H1 (cell line): ENCODE data around the gene GCGR. TPM values are rescaled to one million over a fixed set of nuclear protein-coding genes. Genes with fewer than 3 reads are reported as not detected.

Experiments used
- CTCF ChIA-PET: fragments of 300-600 bp; sonication (Branson Sonifier 250); formaldehyde crosslinking; loops from one replicate; lab custom pipeline; 2021; ENCODE audit not compliant: partially characterized antibody; lab: Charles Lee
- POLR2A ChIA-PET: fragments of 300-600 bp; sonication (Branson Sonifier 250); formaldehyde crosslinking; loops from one replicate; lab custom pipeline; 2021; ENCODE audit warnings: inconsistent platforms; ENCODE audit not compliant: partially characterized antibody; lab: Charles Lee
- DNase-seq, 2 experiments: peaks; one replicate each; pipeline versions ENCODE4 v3.0.0 to v3.0.0-alpha.2; 2010 to 2022; ENCODE audit warnings: low spot score in 2 of 2, low read depth in 1 of 2, mixed read lengths in 1 of 2
- FAIRE-seq: peaks from 2 replicates; lab custom pipeline; 2011; peaks lifted over from hg19 to GRCh38; lab: Jason Lieb, UNC
- H2AFZ ChIP-seq: 2 replicates; pipeline ENCODE4 v1.8.1; 2012; ENCODE audit warnings: low read length, inconsistent platforms
- H2AK5ac ChIP-seq: 2 replicates; pipeline ENCODE4 v1.6.1; 2013; ENCODE audit warnings: low read depth, low read length
- H2BK120ac ChIP-seq: replicated peaks from 2 replicates; pipeline ENCODE3; 2013; ENCODE audit warnings: low read depth, low read length, inconsistent platforms
- H2BK12ac ChIP-seq: 2 replicates; pipeline ENCODE4 v1.6.1; 2013; ENCODE audit warnings: low read depth, low read length
- H2BK15ac ChIP-seq: 2 replicates; pipeline ENCODE4 v1.6.1; 2013; ENCODE audit warnings: low read length
- H2BK20ac ChIP-seq: 2 replicates; pipeline ENCODE4 v1.6.1; 2013; ENCODE audit warnings: low read length
- H2BK5ac ChIP-seq: 2 replicates; pipeline ENCODE4 v1.6.1; 2013; ENCODE audit warnings: low read depth, low read length
- H3K14ac ChIP-seq: 2 replicates; pipeline ENCODE4 v1.6.1; 2013; ENCODE audit warnings: inconsistent platforms; ENCODE audit not compliant: insufficient read length
- H3K18ac ChIP-seq: 2 replicates; pipeline ENCODE4 v1.6.1; 2013; ENCODE audit warnings: low read length; ENCODE audit errors: extremely low read depth
- H3K23ac ChIP-seq: 2 replicates; pipeline ENCODE4 v1.6.1; 2013; ENCODE audit warnings: inconsistent platforms; ENCODE audit not compliant: insufficient read length
- H3K23me2 ChIP-seq: 2 replicates; pipeline ENCODE4 v1.6.1; 2013; ENCODE audit warnings: low read depth, low read length
- H3K27ac ChIP-seq: 2 replicates; pipeline ENCODE4 v1.6.1; 2011; ENCODE audit warnings: low read depth, low read length, inconsistent platforms
- H3K27me3 ChIP-seq, 4 experiments: replicated peaks in 1 of 4; 1 replicate in 1 of 4; 2 replicates in 3 of 4; pipeline versions ENCODE4 v1.6.1 to v1.8.1; 2011 to 2013; ENCODE audit warnings: low read length in 3 of 4, mild to moderate bottlenecking in 3 of 4, inconsistent platforms in 2 of 4, mixed read lengths in 2 of 4, moderate library complexity in 1 of 4; ENCODE audit not compliant: control insufficient read depth in 3 of 4, insufficient read depth in 3 of 4; ENCODE audit errors: extremely low read depth in 1 of 4
- H3K36me3 ChIP-seq, 4 experiments: 2 replicates each; pipeline versions ENCODE4 v1.6.1 to v1.8.1; 2011 to 2013; ENCODE audit warnings: mild to moderate bottlenecking in 4 of 4, low read length in 3 of 4, moderate library complexity in 2 of 4, control low read depth in 1 of 4, inconsistent platforms in 1 of 4; ENCODE audit not compliant: insufficient read depth in 4 of 4, control insufficient read depth in 2 of 4
- H3K4ac ChIP-seq: replicated peaks from 2 replicates; pipeline ENCODE3; 2013; ENCODE audit warnings: low read length, low read depth, mixed read lengths, inconsistent platforms; ENCODE audit not compliant: insufficient read length
- H3K4me1 ChIP-seq, 4 experiments: replicated peaks in 1 of 4; 1 replicate in 1 of 4; 2 replicates in 3 of 4; pipeline versions ENCODE4 v1.6.1 to v1.8.1; 2011 to 2013; ENCODE audit warnings: low read length in 3 of 4, inconsistent platforms in 2 of 4, mixed read lengths in 1 of 4; ENCODE audit not compliant: insufficient read depth in 4 of 4, control insufficient read depth in 3 of 4
- H3K4me2 ChIP-seq, 2 experiments: 2 replicates each; pipeline versions ENCODE4 v1.6.1 to v1.8.1; 2011 to 2013; ENCODE audit warnings: low read depth in 2 of 2, low read length in 2 of 2, control low read depth in 1 of 2, inconsistent platforms in 1 of 2, mild to moderate bottlenecking in 1 of 2; ENCODE audit not compliant: insufficient read depth in 1 of 2
- H3K4me3 ChIP-seq, 4 experiments: fragments of 200-600, 300-600 bp in 1 of 4; sonication (generic), shearing (Covaris generic), sonication (Bioruptor Twin) in 1 of 4; 2 replicates each; pipeline versions ENCODE4 v1.5.1 to v1.8.1; 2011 to 2016; ENCODE audit warnings: low read length in 4 of 4, low read depth in 3 of 4, control low read depth in 2 of 4, inconsistent platforms in 2 of 4, mild to moderate bottlenecking in 2 of 4, mixed read lengths in 1 of 4, moderate library complexity in 1 of 4; ENCODE audit not compliant: insufficient read depth in 2 of 4; ENCODE audit errors: extremely low read depth in 1 of 4
- H3K56ac ChIP-seq: replicated peaks from 2 replicates; pipeline ENCODE3; 2013; ENCODE audit warnings: low read depth, mild to moderate bottlenecking, mixed read lengths, low read length, inconsistent platforms; ENCODE audit not compliant: insufficient read length
- H3K79me1 ChIP-seq: 2 replicates; pipeline ENCODE4 v1.6.1; 2013; ENCODE audit warnings: low read depth, low read length, control low read depth
- H3K79me2 ChIP-seq, 2 experiments: 2 replicates each; pipeline versions ENCODE4 v1.6.1 to v1.8.1; 2012 to 2013; ENCODE audit warnings: low read length in 2 of 2, mild to moderate bottlenecking in 2 of 2, inconsistent platforms in 1 of 2; ENCODE audit not compliant: insufficient read depth in 2 of 2, control insufficient read depth in 1 of 2
- H3K9ac ChIP-seq, 4 experiments: replicated peaks in 1 of 4; 1 replicate in 1 of 4; 2 replicates in 3 of 4; pipeline versions ENCODE4 v1.6.1 to v1.8.1; 2011 to 2013; ENCODE audit warnings: low read depth in 3 of 4, low read length in 3 of 4, control low read depth in 2 of 4, mild to moderate bottlenecking in 2 of 4, moderate library complexity in 2 of 4, inconsistent platforms in 1 of 4; ENCODE audit errors: extremely low read depth in 1 of 4
- H3K9me3 ChIP-seq, 2 experiments: 2 replicates each; pipeline versions ENCODE4 v1.6.1 to v1.8.1; 2012 to 2013; ENCODE audit warnings: mild to moderate bottlenecking in 2 of 2, moderate library complexity in 2 of 2, control low read depth in 1 of 2, inconsistent platforms in 1 of 2, low read depth in 1 of 2, low read length in 1 of 2, mixed read lengths in 1 of 2; ENCODE audit not compliant: insufficient read depth in 2 of 2
- H4K20me1 ChIP-seq, 2 experiments: replicated peaks in 1 of 2; 2 replicates each; pipeline versions ENCODE3 to v1.8.1; 2011 to 2013; ENCODE audit warnings: inconsistent platforms in 2 of 2, low read length in 2 of 2, mild to moderate bottlenecking in 1 of 2; ENCODE audit not compliant: insufficient read depth in 2 of 2, control insufficient read depth in 1 of 2
- H4K5ac ChIP-seq: 2 replicates; pipeline ENCODE4 v1.6.1; 2013; ENCODE audit warnings: low read length, low read depth, mixed read lengths, inconsistent platforms; ENCODE audit not compliant: insufficient read length
- H4K8ac ChIP-seq: 2 replicates; pipeline ENCODE4 v1.8.0; 2013; ENCODE audit warnings: mild to moderate bottlenecking, moderate library complexity, low read length, inconsistent platforms; ENCODE audit not compliant: insufficient read depth; ENCODE audit errors: extremely low read depth
- H4K91ac ChIP-seq: replicated peaks from 2 replicates; pipeline ENCODE3; 2013; ENCODE audit warnings: low read length, mixed read lengths, inconsistent platforms; ENCODE audit not compliant: insufficient read length
- ATF3 ChIP-seq: IDR thresholded peaks from 2 replicates; pipeline ENCODE4 v1.6.1; 2011; ENCODE audit warnings: low read depth, mild to moderate bottlenecking, low read length; ENCODE audit not compliant: insufficient read depth
- BACH1 ChIP-seq: IDR thresholded peaks from 2 replicates; pipeline ENCODE4 v1.6.1; 2012; ENCODE audit warnings: low read length, improper control_type of control experiment
- EGR1 ChIP-seq: IDR thresholded peaks from 2 replicates; pipeline ENCODE4 v1.6.1; 2011; ENCODE audit warnings: low read depth, low read length, borderline replicate concordance
- EZH2 ChIP-seq: fragments of 200-600 bp; sonication (generic); IDR thresholded peaks from 2 replicates; pipeline ENCODE4 v1.7.1; 2012; ENCODE audit warnings: low read depth, mild to moderate bottlenecking, moderate library complexity, low read length, inconsistent platforms; ENCODE audit not compliant: severe bottlenecking
- FOSL1 ChIP-seq: IDR thresholded peaks from 2 replicates; pipeline ENCODE4 v1.6.1; 2011; ENCODE audit warnings: mild to moderate bottlenecking, low read depth, low read length, moderate library complexity; ENCODE audit not compliant: insufficient read depth
- NRF1 ChIP-seq: IDR thresholded peaks from 2 replicates; pipeline ENCODE4 v1.6.1; 2011; ENCODE audit warnings: mild to moderate bottlenecking, low read depth, low read length, improper control_type of control experiment
- WGBS, 2 experiments: shearing (Covaris generic) in 1 of 2; methylation state at CpG; one replicate each; pipeline versions ENCODE4 v1.1.6 to v1.1.7; 2013 to 2015; ENCODE audit warnings: low lambda C conversion rate in 2 of 2, mixed read lengths in 2 of 2, inconsistent platforms in 1 of 2, low coverage in 1 of 2, missing lambda C conversion rate in 1 of 2; ENCODE audit not compliant: insufficient replicate concordance in 2 of 2, insufficient coverage in 1 of 2, insufficient read length in 1 of 2; ENCODE audit errors: extremely low coverage in 1 of 2, missing lambda C conversion rate in 1 of 2; 5-methylcytosine and 5-hydroxymethylcytosine counted together
- polyA plus RNA-seq, 7 experiments: library from polyadenylated mRNA; depleted of rRNA in 3 of 7; stranded (reverse) in 5 of 7; unstranded in 2 of 7; fragments of >200 nt in 5 of 7; fragments of 200-250 nt in 2 of 7; gene quantifications; 1 replicate in 5 of 7; 2 replicates in 1 of 7; 4 replicates in 1 of 7; pipeline versions ENCODE4 v1.2.1 to v1.2.3, GENCODE V29; 2011 to 2013; ENCODE audit warnings: missing spikeins in 2 of 7, mixed read lengths in 2 of 7
- total RNA-seq: library from RNA; stranded (reverse); fragmentation: NEBNext Ultra II Directional; extraction: Animal tissue kit (Norgen Biotek cat#: 25700); gene quantifications from 2 replicates; pipeline ENCODE4 v1.2.1, GENCODE V29; 2021

Gene GCGR
- total and polyA plus RNA-seq, 2 of the 8 experiments (the other 6 are each of a cell fraction or from before 2014, with no cell fraction given): 0.44 to 0.56 TPM

DNA sequence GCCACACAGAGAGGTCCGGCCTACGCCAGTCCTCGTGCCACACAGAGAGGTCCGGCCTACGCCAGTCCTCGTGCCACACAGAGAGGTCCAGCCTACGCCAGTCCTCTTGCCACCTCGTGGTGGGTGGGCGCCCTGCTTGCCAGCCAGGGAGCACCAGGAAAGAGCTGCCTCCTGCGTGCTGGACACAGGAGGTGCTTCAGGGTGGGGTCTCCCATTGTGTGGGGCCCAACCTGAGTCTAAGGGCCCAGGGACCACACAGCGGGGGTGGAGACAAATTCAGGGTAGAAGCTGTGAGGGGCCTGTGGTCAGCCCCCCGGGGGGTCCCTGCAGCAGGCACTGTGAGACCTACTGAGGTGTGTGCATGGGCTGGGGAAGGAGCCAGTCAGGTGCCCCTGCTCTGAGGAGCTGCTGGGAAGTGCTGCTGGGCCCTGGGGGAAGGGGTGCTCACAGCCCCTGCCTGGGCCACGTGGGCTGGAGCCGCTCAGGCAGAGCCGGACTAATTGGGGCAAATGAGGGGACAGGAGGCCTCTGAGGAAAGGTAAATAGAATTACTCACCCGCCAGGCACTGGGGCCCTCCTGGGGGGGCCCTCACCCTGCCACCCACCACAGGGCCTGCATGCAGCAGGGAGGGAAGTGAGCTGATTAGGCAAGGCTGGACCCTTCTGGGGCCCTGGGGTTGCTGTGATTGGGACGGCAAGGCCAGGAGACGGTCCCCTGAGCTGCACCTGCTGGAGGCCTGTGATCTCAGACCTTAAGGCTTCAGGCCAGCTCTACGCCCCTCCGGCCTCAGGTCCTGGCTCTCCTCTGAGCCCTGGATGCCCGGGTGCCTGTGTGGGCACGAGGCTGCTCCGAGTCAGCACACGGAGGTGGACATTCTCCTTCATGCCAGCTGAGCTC, 11.0 kb downstream of the GCGR start:
- Histone ChIP-seq H2BK15ac (no peak overlapping the region), H3K9me3 (no peaks in the 10 kb centered on the region), H3K27me3 (no peaks in the 10 kb centered on the region), H3K4me1 (peaks cover 0 to 5% (median 2%) of the 10 kb centered on the region in 4 experiments; a peak in 4 of 7 replicates), H2AK5ac (no peak overlapping the region), H4K8ac (0 out of 2 replicates have a peak overlapping the region, but pooled peaks have one; percentile 9), H3K4me2 (no peak overlapping the region), H3K18ac (peak overlapping the region; percentile 71; the same call in 1 of the 2 replicates), H2BK120ac (no peak overlapping the region), H2BK20ac (no peak overlapping the region), H2BK12ac (no peak overlapping the region), H3K27ac (no peak overlapping the region), H3K79me2 (no peaks in the 10 kb centered on the region), H4K5ac (no peak overlapping the region), H4K20me1 (peaks cover 0 to 2% of the 10 kb centered on the region in 2 experiments), H3K23me2 (no peaks in the 10 kb centered on the region), H3K23ac (no peak overlapping the region), H3K4me3 (no peak overlapping the region), H3K36me3 (no peaks in the 10 kb centered on the region), H3K14ac (no peak overlapping the region), H2BK5ac (no peak overlapping the region), H3K79me1 (no peaks in the 10 kb centered on the region), H3K9ac (no peak overlapping the region), H3K56ac (no peak overlapping the region), H3K4ac (no peak overlapping the region), H2AFZ (no peak overlapping the region), H4K91ac (no peak overlapping the region)
- CTCF ChIA-PET: interaction anchor here (0.9 to 1.7 kb wide), 6 partner anchors 9 to 215 kb away, joined by 3 to 6 read pairs (median 3); no protein-coding TSS in a partner anchor
- DNase-seq (no peak), FAIRE-seq (no peak)
- WGBS, 2 experiments: 91% methylated on average over 19 of the region's 24 CpGs; no CpG with 5 or more reads in 1 of the 2 experiments
- POLR2A ChIA-PET: interaction anchor here (0.7 to 1.8 kb wide), 8 partner anchors 7 to 28 kb away, joined by 3 to 5 read pairs (median 4); partner anchors contain the start of genes MCRIP1 and PPP1R27
- TF ChIP-seq EZH2 (no peak), NRF1 (no peak), FOSL1 (no peak), BACH1 (no peak), EGR1 (no peak), ATF3 (no peak)
